ENCODE results near the gene GPR152.

- TF ChIP-seq REST (IDR thresholded peaks at IDR 0.05; ENCODE audit: insufficient replicate concordance, low read depth) (no peak), CTCF (IDR thresholded peaks at IDR 0.05; ENCODE audit: insufficient read depth, low read length) (no peak), SPI1 (IDR thresholded peaks at IDR 0.05; ENCODE audit: borderline replicate concordance, low read depth) (no peak), GABPA (IDR thresholded peaks at IDR 0.05; ENCODE audit: low read depth) (no peak)
Measured at GRCh38 chr11:67429722-67430121, 22.8 kb downstream of the GPR152 start.
